MCF 10A (cell line): ENCODE data around the gene KDM4E. TPM values are rescaled to one million over a fixed set of nuclear protein-coding genes. Genes with fewer than 3 reads are reported as not detected.
"Not testable (repeated sequence)": the region's sequence is repeated elsewhere in the genome, so short reads cannot be mapped to it uniquely, and the experiment has no call there.

Source experiments
- BruUV-seq: library from RNA; stranded (reverse); fragments of 400-500 nt; replicated peaks from 2 replicates; lab custom pipeline; 2021; lab: Mats Ljungman, UMichigan
- CTCF ChIA-PET: fragments of 300-600 bp; sonication (Branson Sonifier 250); formaldehyde crosslinking; extraction: SDS; loops from one replicate; lab custom pipeline; 2021; ENCODE audit warnings: antibody characterized with exemption, inconsistent platforms; lab: Yijun Ruan, JAX
- POLR2A ChIA-PET: fragments of 300-600, 350-650 bp; sonication (Branson Sonifier 250); formaldehyde crosslinking; extraction: SDS; loops from one replicate; lab custom pipeline; 2020; ENCODE audit warnings: antibody characterized with exemption, inconsistent platforms; lab: Yijun Ruan, JAX
- DNase-seq: peaks from one replicate; pipeline ENCODE4 v3.0.0-alpha.2; 2018; ENCODE audit not compliant: unreplicated experiment
- H3K27ac Mint-ChIP-seq: one replicate; pipeline ENCODE4 v1.8.0; 2022; ENCODE audit warnings: mild to moderate bottlenecking, low read depth, mixed read lengths; ENCODE audit not compliant: unreplicated experiment
- H3K27me3 Mint-ChIP-seq: one replicate; pipeline ENCODE4 v1.8.0; 2022; ENCODE audit warnings: mixed read lengths; ENCODE audit not compliant: insufficient read depth, unreplicated experiment
- H3K36me3 Mint-ChIP-seq: one replicate; pipeline ENCODE4 v1.8.0; 2022; ENCODE audit warnings: mild to moderate bottlenecking, moderate library complexity, mixed read lengths; ENCODE audit not compliant: insufficient read depth, unreplicated experiment
- H3K4me1 Mint-ChIP-seq: one replicate; pipeline ENCODE4 v1.8.0; 2022; ENCODE audit warnings: mixed read lengths; ENCODE audit not compliant: insufficient read depth, unreplicated experiment
- H3K4me3 Mint-ChIP-seq: one replicate; pipeline ENCODE4 v1.8.0; 2022; ENCODE audit warnings: mild to moderate bottlenecking, moderate library complexity, mixed read lengths; ENCODE audit not compliant: unreplicated experiment
- H3K9me3 Mint-ChIP-seq: one replicate; pipeline ENCODE4 v1.8.0; 2022; ENCODE audit warnings: mixed read lengths; ENCODE audit not compliant: unreplicated experiment
- intact Hi-C: fragments of 100-400 bp; cut with micrococcal nuclease; formaldehyde crosslinking; loops from 2 replicates; pipeline ENCODE4 v1.14.1; 2022
- total RNA-seq: library from RNA; stranded (reverse); gene quantifications from 2 replicates; pipeline ENCODE4 v1.2.3, GENCODE V29; 2022
- TF ChIP-seq, protein P1 (sequence below): fragments of 200-600 bp; IDR thresholded peaks from one replicate; pipeline ENCODE4 v1.8.0; 2022; ENCODE audit warnings: antibody characterized with exemption, mild to moderate bottlenecking; ENCODE audit not compliant: unreplicated experiment

KDM4E gene
- total RNA-seq, 1 experiment from 2014 or later: not detected

DNA sequence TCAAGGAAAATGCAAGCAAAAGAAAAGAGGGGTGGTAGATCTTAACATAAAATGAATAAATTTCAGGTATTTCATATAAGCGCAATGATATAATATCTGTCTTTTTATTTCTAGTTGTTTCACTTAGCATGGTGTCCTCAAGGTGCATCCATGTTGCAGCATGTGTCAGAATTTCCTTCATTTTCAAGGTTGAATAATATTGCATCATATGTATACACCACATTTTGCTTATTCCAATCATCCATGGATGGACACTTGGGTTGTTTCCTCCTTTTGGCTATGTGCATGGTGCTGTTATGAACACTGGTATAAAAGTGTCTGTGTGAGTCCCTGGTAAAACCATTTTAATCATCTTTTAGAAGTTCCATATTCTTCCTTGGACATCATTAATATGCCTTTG, 17.2 kb downstream of the KDM4E start:
- Mint-ChIP-seq H3K27me3 (peaks cover 36% of the 10 kb centered on the region), H3K27ac (no peak overlapping the region), H3K4me3 (no peak overlapping the region), H3K9me3 (peaks cover 8% of the 10 kb centered on the region), H3K36me3 (peaks cover 4% of the 10 kb centered on the region), H3K4me1 (no peaks in the 10 kb centered on the region)
- intact Hi-C loops: no loop called here
- POLR2A ChIA-PET: interaction anchor here (1.4 kb wide), 1 partner anchor 26 kb away, joined by 5 read pairs; no protein-coding TSS in a partner anchor
- no TSS peak for BruUV-seq
- DNase-seq: no peak
- TF ChIP-seq, protein P1, sequence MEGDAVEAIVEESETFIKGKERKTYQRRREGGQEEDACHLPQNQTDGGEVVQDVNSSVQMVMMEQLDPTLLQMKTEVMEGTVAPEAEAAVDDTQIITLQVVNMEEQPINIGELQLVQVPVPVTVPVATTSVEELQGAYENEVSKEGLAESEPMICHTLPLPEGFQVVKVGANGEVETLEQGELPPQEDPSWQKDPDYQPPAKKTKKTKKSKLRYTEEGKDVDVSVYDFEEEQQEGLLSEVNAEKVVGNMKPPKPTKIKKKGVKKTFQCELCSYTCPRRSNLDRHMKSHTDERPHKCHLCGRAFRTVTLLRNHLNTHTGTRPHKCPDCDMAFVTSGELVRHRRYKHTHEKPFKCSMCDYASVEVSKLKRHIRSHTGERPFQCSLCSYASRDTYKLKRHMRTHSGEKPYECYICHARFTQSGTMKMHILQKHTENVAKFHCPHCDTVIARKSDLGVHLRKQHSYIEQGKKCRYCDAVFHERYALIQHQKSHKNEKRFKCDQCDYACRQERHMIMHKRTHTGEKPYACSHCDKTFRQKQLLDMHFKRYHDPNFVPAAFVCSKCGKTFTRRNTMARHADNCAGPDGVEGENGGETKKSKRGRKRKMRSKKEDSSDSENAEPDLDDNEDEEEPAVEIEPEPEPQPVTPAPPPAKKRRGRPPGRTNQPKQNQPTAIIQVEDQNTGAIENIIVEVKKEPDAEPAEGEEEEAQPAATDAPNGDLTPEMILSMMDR: no peak
- CTCF ChIA-PET: interaction anchor here (0.6 kb wide), 1 partner anchor 114 kb away, joined by 3 read pairs; no protein-coding TSS in a partner anchor

DNA sequence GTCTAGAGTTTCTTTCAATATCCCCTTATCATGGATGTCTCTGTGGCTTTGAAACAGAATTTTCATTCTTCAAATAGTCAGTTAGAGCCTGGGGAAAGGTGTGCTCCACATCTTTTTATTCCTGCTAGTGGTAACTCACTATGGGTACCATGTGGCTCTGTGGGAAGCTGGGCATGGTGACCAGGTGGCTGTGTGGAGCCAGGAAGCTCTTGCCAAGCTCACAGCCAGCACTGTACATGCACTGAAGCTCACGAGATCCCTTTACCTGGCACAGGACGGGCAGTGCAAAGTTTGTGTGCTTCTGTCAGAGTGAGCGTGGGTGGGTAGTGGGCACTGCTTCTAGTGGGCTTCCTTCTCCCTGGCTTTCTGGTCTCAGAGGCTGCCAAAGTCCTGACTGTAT, 17.8 kb downstream of the KDM4E start:
- no TSS peak for BruUV-seq
- TF ChIP-seq, protein P1: no peak
- peaks cover 36% of the 10 kb centered on the region for H3K27me3 Mint-ChIP-seq
- peaks cover 4% of the 10 kb centered on the region for H3K36me3 Mint-ChIP-seq
- peaks cover 6% of the 10 kb centered on the region for H3K9me3 Mint-ChIP-seq
- DNase-seq: no peak
- H3K4me3 Mint-ChIP-seq: no peak overlapping the region
- CTCF ChIA-PET: no interaction called here
- intact Hi-C loops: no loop called here
- H3K4me1 Mint-ChIP-seq: no peaks in the 10 kb centered on the region
- no peak overlapping the region for H3K27ac Mint-ChIP-seq
- POLR2A ChIA-PET: interaction anchor here (0.7 to 1.4 kb wide), 2 partner anchors 26 to 748 kb away, joined by 3 to 5 read pairs; no protein-coding TSS in a partner anchor

DNA sequence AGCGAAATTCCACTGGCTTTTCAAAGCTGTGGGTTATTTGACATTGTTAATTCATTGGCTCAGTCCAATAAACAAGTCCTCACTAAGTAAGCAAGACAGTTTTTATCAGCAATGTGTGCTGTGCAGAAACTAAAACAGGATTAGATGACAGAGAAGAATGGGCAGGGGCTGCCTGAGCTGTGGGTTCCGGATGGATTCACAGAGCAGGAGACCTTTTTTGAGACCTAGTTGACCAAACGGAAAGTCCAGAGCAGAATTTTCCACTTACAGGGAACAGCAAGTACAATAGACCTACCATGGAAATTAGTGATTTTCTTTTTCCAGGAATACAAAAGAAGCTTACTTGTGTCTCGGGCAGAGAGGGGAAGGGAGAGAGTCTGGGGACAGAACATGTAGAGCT, 19.0 kb downstream of the KDM4E start:
- H3K4me3 Mint-ChIP-seq: no peak overlapping the region
- H3K27me3 Mint-ChIP-seq: peaks cover 47% of the 10 kb centered on the region
- no TSS peak for BruUV-seq
- intact Hi-C loops: no loop called here
- no peaks in the 10 kb centered on the region for H3K9me3 Mint-ChIP-seq
- no peaks in the 10 kb centered on the region for H3K4me1 Mint-ChIP-seq
- ChIA-PET POLR2A (interaction anchor here (0.7 to 1.2 kb wide), 2 partner anchors 23 to 747 kb away, joined by 3 to 9 read pairs; partner anchors contain the start of gene SRSF8), CTCF (no interaction called here)
- H3K27ac Mint-ChIP-seq: no peak overlapping the region
- TF ChIP-seq, protein P1: no peak
- no peaks in the 10 kb centered on the region for H3K36me3 Mint-ChIP-seq
- no peak for DNase-seq

DNA sequence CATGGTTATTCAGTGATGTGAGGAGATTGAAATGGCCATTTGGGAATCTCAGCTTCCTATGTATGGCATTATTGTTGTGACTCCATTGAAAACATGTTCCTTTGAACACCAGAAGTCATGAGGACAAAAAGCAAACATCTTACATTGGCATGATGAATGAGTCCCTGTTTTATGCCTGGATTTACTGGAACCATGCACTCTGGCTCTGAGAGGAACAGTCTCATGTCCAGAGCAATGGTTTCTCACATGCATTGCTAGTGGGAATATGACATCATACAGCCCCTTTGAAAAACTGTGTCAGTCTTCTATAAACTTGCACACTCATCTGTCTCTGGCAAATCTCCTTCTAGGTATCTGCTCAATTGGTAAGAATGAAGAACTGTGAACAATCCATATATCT, 20.8 kb downstream of the KDM4E start:
- Mint-ChIP-seq H3K9me3 (no peaks in the 10 kb centered on the region), H3K4me1 (no peaks in the 10 kb centered on the region), H3K4me3 (no peak overlapping the region), H3K27me3 (peaks cover 48% of the 10 kb centered on the region), H3K36me3 (no peaks in the 10 kb centered on the region), H3K27ac (no peak overlapping the region)
- no TSS peak for BruUV-seq
- POLR2A ChIA-PET: interaction anchor here (0.6 to 0.7 kb wide), 3 partner anchors 10 to 76 kb away, joined by 3 to 4 read pairs (median 3); no protein-coding TSS in a partner anchor
- CTCF ChIA-PET: no interaction called here
- no peak for DNase-seq
- TF ChIP-seq, protein P1: no peak
- intact Hi-C loops: no loop called here

DNA sequence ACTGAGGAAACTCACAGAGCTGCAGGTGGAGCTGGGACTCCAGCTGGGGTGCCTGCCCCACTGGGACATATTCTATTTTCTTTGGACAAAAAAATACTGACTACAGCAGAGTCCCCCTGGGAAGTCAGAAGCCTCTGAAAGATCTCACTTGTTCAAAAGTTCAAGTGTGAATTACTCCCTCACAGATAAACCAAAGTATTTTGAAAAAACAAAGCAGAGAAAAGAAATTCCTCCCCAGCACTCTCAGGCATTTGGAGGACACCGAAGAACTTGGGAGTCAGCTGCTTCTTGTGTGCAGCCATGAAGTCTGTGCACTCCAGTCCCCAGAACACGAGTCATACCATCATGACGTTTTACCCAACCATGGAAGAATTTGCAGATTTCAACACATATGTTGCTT, 24.1 kb downstream of the KDM4E start, which contains the start of gene KDM4F:
TSS of gene KDM4F (plus strand) at position 301 of the 400 bp plus-strand sequence.
- H3K27ac Mint-ChIP-seq, CTCF ChIA-PET, DNase-seq, H3K4me1 Mint-ChIP-seq, H3K4me3 Mint-ChIP-seq, intact Hi-C loops, H3K36me3 Mint-ChIP-seq, H3K9me3 Mint-ChIP-seq, BruUV-seq: not testable (repeated sequence)
- POLR2A ChIA-PET: interaction anchor here (2.2 kb wide), 1 partner anchor 18 kb away, joined by 14 read pairs; the partner anchor contains the start of gene SRSF8
- H3K27me3 Mint-ChIP-seq: peaks cover 36% of the 10 kb centered on the region
